HepG2 (cell line): ENCODE measurements around the gene ARHGAP23. TPM values are rescaled to one million over a fixed set of nuclear protein-coding genes. Genes with fewer than 3 reads are reported as not detected.
A peak's percentile ranks its signal among the peaks of the same experiment; 100 is the strongest.

ENCODE experiments used
- CSRNP1 ChIP-seq: sonication (generic); formaldehyde crosslinking; IDR thresholded peaks from 2 replicates; pipeline ENCODE4 v1.8.1; 2023; ENCODE audit warnings: mild to moderate bottlenecking, missing genetic modification reagents
- FOXC1 ChIP-seq: sonication (generic); formaldehyde crosslinking; IDR thresholded peaks from 2 replicates; pipeline ENCODE4 v1.8.0; 2022; ENCODE audit warnings: mild to moderate bottlenecking, missing genetic modification reagents, borderline replicate concordance
- HMGXB4 ChIP-seq, 2 experiments: sonication (generic) in 1 of 2; formaldehyde crosslinking in 1 of 2; IDR thresholded peaks; 2 replicates each; pipeline versions ENCODE4 v1.4.0 to v1.6.1; 2018 to 2020; ENCODE audit warnings: missing genetic modification reagents in 2 of 2, borderline replicate concordance in 1 of 2, low read depth in 1 of 2, mild to moderate bottlenecking in 1 of 2, missing biosample characterization in 1 of 2
- KAT7 ChIP-seq: IDR thresholded peaks from 2 replicates; pipeline ENCODE4 v1.6.1; 2018; ENCODE audit warnings: borderline replicate concordance, missing compliant biosample characterization
- KMT2A ChIP-seq: sonication (generic); formaldehyde crosslinking; IDR thresholded peaks from 2 replicates; pipeline ENCODE4 v1.4.0; 2020; ENCODE audit warnings: missing genetic modification reagents
- MXD1 ChIP-seq: sonication (generic); formaldehyde crosslinking; IDR thresholded peaks from 2 replicates; pipeline ENCODE4 v1.4.0; 2020; ENCODE audit warnings: mild to moderate bottlenecking, missing genetic modification reagents
- MXD3 ChIP-seq: IDR thresholded peaks from 2 replicates; pipeline ENCODE4 v1.6.1; 2016; ENCODE audit warnings: mild to moderate bottlenecking, missing biosample characterization, missing genetic modification reagents
- SNAI1 ChIP-seq: sonication (generic); formaldehyde crosslinking; IDR thresholded peaks from 2 replicates; pipeline ENCODE4 v1.5.0; 2020; ENCODE audit warnings: mild to moderate bottlenecking, missing genetic modification reagents, borderline replicate concordance
- TOPORS ChIP-seq: sonication (generic); formaldehyde crosslinking; IDR thresholded peaks from 2 replicates; pipeline ENCODE4 v1.8.0; 2023; ENCODE audit warnings: mild to moderate bottlenecking, missing genetic modification reagents
- ZBTB37 ChIP-seq: sonication (generic); formaldehyde crosslinking; IDR thresholded peaks from 2 replicates; pipeline ENCODE4 v1.4.0; 2020; ENCODE audit warnings: mild to moderate bottlenecking, missing genetic modification reagents
- ZFP82 ChIP-seq: sonication (generic); formaldehyde crosslinking; IDR thresholded peaks from 2 replicates; pipeline ENCODE4 v1.5.1; 2020; ENCODE audit warnings: mild to moderate bottlenecking, missing genetic modification reagents, borderline replicate concordance
- ZKSCAN1 ChIP-seq: fragments of 150-350 bp; IDR thresholded peaks from 2 replicates; pipeline ENCODE4 v1.6.1; 2014; ENCODE audit warnings: low read length
- ZNF207 ChIP-seq: fragments of 450-650 bp; IDR thresholded peaks from 2 replicates; pipeline ENCODE4 v1.6.1; 2016; ENCODE audit warnings: antibody characterized with exemption, borderline replicate concordance
- ZNF609 ChIP-seq: sonication (generic); formaldehyde crosslinking; IDR thresholded peaks from 2 replicates; pipeline ENCODE4 v1.4.0; 2020; ENCODE audit warnings: mild to moderate bottlenecking, missing genetic modification reagents, borderline replicate concordance
- ZNF619 ChIP-seq: sonication (generic); formaldehyde crosslinking; IDR thresholded peaks from 2 replicates; pipeline ENCODE4 v1.4.0; 2020; ENCODE audit warnings: mild to moderate bottlenecking, missing genetic modification reagents
- ZNF629 ChIP-seq: sonication (generic); formaldehyde crosslinking; conservative IDR thresholded peaks from 2 replicates; pipeline ENCODE4 v1.5.0; 2020; ENCODE audit warnings: missing genetic modification reagents
- ZNF773 ChIP-seq: sonication (generic); formaldehyde crosslinking; IDR thresholded peaks from 2 replicates; pipeline ENCODE4 v1.4.0; 2020; ENCODE audit warnings: missing genetic modification reagents, borderline replicate concordance
- polyA plus RNA-seq, 8 experiments: library from polyadenylated mRNA; depleted of rRNA in 3 of 8; stranded (reverse) in 7 of 8; unstranded in 1 of 8; fragments of >200 nt; fragmentation: Illumina TruSeq in 4 of 8; extraction: Trizol in 4 of 8; gene quantifications; 2 replicates each; pipeline versions ENCODE4 v1.2.1 to v1.2.3, GENCODE V29; 2011 to 2016; ENCODE audit warnings: low read depth in 4 of 8, missing spikeins in 1 of 8, mixed read lengths in 1 of 8; ENCODE audit not compliant: insufficient read depth in 1 of 8
- total RNA-seq, 5 experiments: library from RNA; depleted of rRNA; stranded (reverse); fragments of >200 nt; fragmentation: Illumina TruSeq; extraction: Trizol; gene quantifications; 2 replicates each; pipeline ENCODE4 v1.2.3, GENCODE V29; 2016; ENCODE audit warnings: low read depth in 1 of 5

ARHGAP23 gene
- total and polyA plus RNA-seq, 2 of the 13 experiments (the other 11 are each of a cell fraction or from before 2014, with no cell fraction given) = 0.03 TPM; not detected in 1

- no peak for TF ChIP-seq ZBTB37 (CRISPR knock-in tag)
- TF ChIP-seq ZFP82 (CRISPR knock-in tag) = no peak
- TF ChIP-seq CSRNP1 (CRISPR knock-in tag) = no peak
- no peak for TF ChIP-seq ZNF773 (CRISPR knock-in tag)
- TF ChIP-seq ZKSCAN1 = no peak
- TF ChIP-seq ZNF629 (CRISPR knock-in tag) = no peak
- TF ChIP-seq TOPORS (CRISPR knock-in tag) = no peak
- TF ChIP-seq FOXC1 (CRISPR knock-in tag) = no peak
- 0 out of 2 replicates have a peak, but pooled peaks have one; percentile 25 for TF ChIP-seq KAT7 (CRISPR knock-in tag)
- no peak for TF ChIP-seq ZNF609 (CRISPR knock-in tag)
- peak in 1 of 2 experiments; percentile 71; a peak in 2 of 4 replicates for TF ChIP-seq HMGXB4 (CRISPR knock-in tag; IDR thresholded peaks at IDR 0.05; ENCODE audit: borderline replicate concordance in 1 of 2, low read depth in 1 of 2)
- TF ChIP-seq ZNF619 (CRISPR knock-in tag) = 0 out of 2 replicates have a peak, but pooled peaks have one; percentile 14
- TF ChIP-seq MXD3 (CRISPR knock-in tag) = 0 out of 2 replicates have a peak, but pooled peaks have one; percentile 35
- TF ChIP-seq MXD1 (CRISPR knock-in tag) = no peak
- TF ChIP-seq KMT2A (CRISPR knock-in tag) = 0 out of 2 replicates have a peak, but pooled peaks have one; percentile 31
- TF ChIP-seq ZNF207 = no peak
- TF ChIP-seq SNAI1 (CRISPR knock-in tag) = no peak
Measured at GRCh38 chr17:38508954-38509771, 80.9 kb downstream of the ARHGAP23 start (continued).
